B cell (primary cell): ENCODE measurements around the gene ANKRD42. TPM values are rescaled to one million over a fixed set of nuclear protein-coding genes. Genes with fewer than 3 reads are reported as not detected.

Experiments
- ATAC-seq: fragments of 200-7000 bp; cut with Tn5 transposase; one replicate; pipeline ENCODE4 v1.10.0; 2021; ENCODE audit warnings: low read depth, mild to moderate bottlenecking, moderate number of reproducible peaks, moderate library complexity
- CTCF ChIA-PET: fragments of 350-600 bp; sonication (Branson Sonifier 250); formaldehyde crosslinking; loops from one replicate; lab custom pipeline; 2021; ENCODE audit warnings: antibody characterized with exemption, inconsistent platforms; lab: Charles Lee
- POLR2A ChIA-PET: fragments of 350-600 bp; sonication (Branson Sonifier 250); formaldehyde crosslinking; loops from one replicate; lab custom pipeline; 2021; ENCODE audit warnings: antibody characterized with exemption; lab: Charles Lee
- DNase-seq: peaks from one replicate; pipeline ENCODE4 v3.0.0; 2013
- H2AFZ ChIP-seq: 2 replicates; pipeline ENCODE4 v1.6.1; 2012; ENCODE audit warnings: mild to moderate bottlenecking, low read depth, low read length; ENCODE audit not compliant: insufficient read depth, poor library complexity, severe bottlenecking
- H3K27ac ChIP-seq, 2 donors: 1 replicate in 1 of 2; 2 replicates in 1 of 2; pipeline ENCODE4 v1.5.1; 2012 to 2013; ENCODE audit warnings: low read length in 2 of 2, mild to moderate bottlenecking in 2 of 2, moderate library complexity in 1 of 2
- H3K27me3 ChIP-seq, 4 experiments: fragments of 200-600 bp in 1 of 4; sonication (generic) in 1 of 4; replicated peaks in 1 of 4; 1 replicate in 2 of 4; 2 replicates in 2 of 4; pipeline versions ENCODE4 v1.6.1 to v1.7.0; 2013 to 2016; ENCODE audit warnings: low read length in 3 of 4, mild to moderate bottlenecking in 2 of 4, mixed read lengths in 1 of 4, moderate library complexity in 1 of 4; ENCODE audit not compliant: insufficient read depth in 4 of 4, control insufficient read depth in 3 of 4; ENCODE audit errors: control extremely low read depth in 1 of 4
- H3K36me3 ChIP-seq, 2 experiments: replicated peaks in 1 of 2; 1 replicate in 1 of 2; 2 replicates in 1 of 2; pipeline versions ENCODE4 v1.6.1 to v1.7.1; 2013; ENCODE audit warnings: low read length in 1 of 2; ENCODE audit not compliant: insufficient read depth in 2 of 2, control insufficient read depth in 1 of 2; ENCODE audit errors: control extremely low read depth in 1 of 2, extremely low read depth in 1 of 2
- H3K4me1 ChIP-seq, 2 donors: fragments of 200-600 bp in 1 of 2; sonication (generic) in 1 of 2; 1 replicate in 1 of 2; 2 replicates in 1 of 2; pipeline versions ENCODE4 v1.5.1 to v1.6.1; 2013 to 2017; ENCODE audit warnings: low read length in 2 of 2; ENCODE audit not compliant: control insufficient read depth in 2 of 2, insufficient read depth in 2 of 2
- H3K4me2 ChIP-seq: replicated peaks from 2 replicates; pipeline ENCODE3; 2012; ENCODE audit warnings: mild to moderate bottlenecking, low read depth, low read length; ENCODE audit not compliant: poor library complexity, severe bottlenecking
- H3K4me3 ChIP-seq, 5 experiments: fragments of 200-600 bp in 1 of 5; sonication (generic) in 1 of 5; 1 replicate in 3 of 5; 2 replicates in 2 of 5; pipeline versions ENCODE4 v1.5.1 to v1.7.0; 2011 to 2016; ENCODE audit warnings: low read length in 4 of 5, mild to moderate bottlenecking in 4 of 5, low read depth in 2 of 5, control low read depth in 1 of 5, moderate library complexity in 1 of 5; ENCODE audit not compliant: insufficient read depth in 1 of 5; ENCODE audit errors: control extremely low read depth in 1 of 5, extremely low read depth in 1 of 5
- H3K79me2 ChIP-seq: fragments of 200-600 bp; sonication (generic); one replicate; pipeline ENCODE4 v1.6.0; 2016; ENCODE audit warnings: low read length; ENCODE audit not compliant: control insufficient read depth, insufficient read depth
- H3K9ac ChIP-seq: fragments of 200-600 bp; sonication (generic); 2 replicates; pipeline ENCODE4 v1.6.1; 2017; ENCODE audit warnings: mild to moderate bottlenecking, low read length, moderate library complexity
- H3K9me3 ChIP-seq, 3 donors: one replicate each; pipeline versions ENCODE4 v1.6.1 to v1.7.1; 2013; ENCODE audit warnings: low read length in 2 of 3; ENCODE audit not compliant: control insufficient read depth in 2 of 3, insufficient read depth in 1 of 3; ENCODE audit errors: control extremely low read depth in 1 of 3
- H4K20me1 ChIP-seq: 2 replicates; pipeline ENCODE4 v1.6.0; 2012; ENCODE audit warnings: mild to moderate bottlenecking, low read length; ENCODE audit not compliant: insufficient read depth, control insufficient read depth, poor library complexity, severe bottlenecking
- H3K27ac Mint-ChIP-seq: one replicate; pipeline ENCODE4 v1.8.0; 2021; ENCODE audit warnings: mixed read lengths
- H3K27me3 Mint-ChIP-seq: one replicate; pipeline ENCODE4 v1.8.0; 2021; ENCODE audit warnings: mixed read lengths
- H3K4me1 Mint-ChIP-seq: one replicate; pipeline ENCODE4 v1.8.0; 2021; ENCODE audit warnings: mixed read lengths
- H3K4me3 Mint-ChIP-seq: one replicate; pipeline ENCODE4 v1.8.0; 2021; ENCODE audit warnings: mixed read lengths
- H3K9me3 Mint-ChIP-seq: one replicate; pipeline ENCODE4 v1.8.0; 2022; ENCODE audit warnings: mixed read lengths; ENCODE audit not compliant: insufficient read depth
- EZH2 ChIP-seq: IDR thresholded peaks from 2 replicates; pipeline ENCODE4 v1.6.1; 2012; ENCODE audit warnings: borderline replicate concordance, low read depth, mild to moderate bottlenecking, moderate library complexity, low read length; ENCODE audit not compliant: insufficient read depth, poor library complexity, severe bottlenecking
- whole genome bisulfite sequencing: methylation state at CpG from one replicate; pipeline ENCODE4 v1.1.5; 2013; ENCODE audit warnings: missing lambda C conversion rate; ENCODE audit not compliant: insufficient coverage; 5-methylcytosine and 5-hydroxymethylcytosine counted together
- intact Hi-C: fragments of 100-400 bp; cut with micrococcal nuclease; formaldehyde crosslinking; loops from one replicate; pipeline ENCODE4 v1.10.0; 2022
- polyA plus RNA-seq: library from polyadenylated mRNA; depleted of rRNA; stranded (reverse); fragments of >200 nt; gene quantifications from 2 replicates; pipeline ENCODE4 v1.2.3, GENCODE V29; 2012
- total RNA-seq, 2 donors: library from RNA; stranded (reverse); fragments of 120-200 nt in 1 of 2; gene quantifications; 1 replicate in 1 of 2; 2 replicates in 1 of 2; pipeline versions ENCODE4 v1.2.3 to v1.2.4, GENCODE V29; 2013 to 2022
- TF ChIP-seq, protein P1 (sequence below): fragments of 200-600 bp; IDR thresholded peaks from one replicate; pipeline ENCODE4 v1.8.0; 2022; ENCODE audit warnings: antibody characterized with exemption, mild to moderate bottlenecking

ANKRD42 gene
- total and polyA plus RNA-seq, 2 donors (not counting 1 experiment from before 2014, with no cell fraction given), result 4.1 to 13.3 TPM

DNA sequence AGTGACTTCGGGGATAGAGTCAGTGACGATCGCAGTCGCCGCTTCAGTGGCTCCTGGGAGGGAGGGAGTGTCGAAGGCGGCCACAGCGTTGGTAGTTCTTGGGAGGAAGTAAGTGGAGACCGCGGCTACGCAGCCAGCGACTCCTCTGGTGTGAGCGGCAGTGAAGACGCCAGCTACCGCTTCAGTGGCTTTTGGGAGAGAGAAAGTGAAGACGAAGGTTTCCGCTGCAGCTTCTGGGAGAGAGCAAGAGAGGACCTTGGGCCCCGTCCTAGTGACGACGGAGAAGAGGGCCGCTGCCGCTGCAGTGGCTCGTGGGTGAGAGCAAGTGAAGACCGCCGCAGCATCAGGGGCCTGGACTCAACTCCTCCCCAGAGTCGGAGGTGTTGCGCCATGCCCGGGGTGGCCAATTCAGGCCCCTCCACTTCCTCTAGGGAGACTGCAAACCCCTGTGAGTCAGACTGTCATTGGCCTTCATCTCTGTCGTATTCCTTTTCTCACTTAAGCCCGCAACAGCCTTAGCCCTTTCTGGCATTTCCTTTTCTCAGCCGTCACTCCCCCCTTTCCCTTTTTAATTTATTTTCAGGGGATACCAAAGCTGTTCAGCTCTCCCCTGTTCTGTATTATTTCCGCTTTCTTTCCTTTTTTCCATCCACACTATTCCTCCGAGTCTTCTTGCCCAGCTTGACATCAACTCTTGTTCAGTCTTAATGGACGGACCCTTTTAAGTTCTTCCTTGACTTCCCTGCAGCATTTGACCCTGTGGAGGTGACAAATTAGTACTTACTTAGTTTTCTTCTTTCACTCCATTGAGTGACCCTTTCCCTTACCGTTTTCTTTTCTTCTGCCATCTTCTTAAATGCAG is 1.0 kb downstream of the ANKRD42 start:
- Histone ChIP-seq H3K27me3 (no peaks in the 10 kb centered on the region), H3K4me2 (peak overlapping the region; percentile 77), H3K9me3 (no peaks in the 10 kb centered on the region), H4K20me1 (no peaks in the 10 kb centered on the region), H3K4me1 (peaks cover 22 to 29% of the 10 kb centered on the region in 2 donors), H3K4me3 (peak overlapping the region; percentile 58 to 99 (median 96)), H3K27ac (peak overlapping the region; percentile 93 to 96), H3K9ac (peak overlapping the region; percentile 97), H2AFZ (peak overlapping the region; percentile 75), H3K79me2 (peaks cover 45% of the 10 kb centered on the region), H3K36me3 (peaks cover 0 to 10% of the 10 kb centered on the region in 2 experiments)
- Mint-ChIP-seq H3K4me3 (peak overlapping the region; percentile 98), H3K27ac (peak overlapping the region; percentile 97), H3K27me3 (no peaks in the 10 kb centered on the region), H3K9me3 (no peaks in the 10 kb centered on the region), H3K4me1 (peaks cover 49% of the 10 kb centered on the region)
- DNase-seq (peak; percentile 89), ATAC-seq (peak; percentile 70)
- ChIA-PET CTCF (interaction anchor here (1.2 to 2.2 kb wide), 3 partner anchors 129 to 327 kb away, joined by 3 to 7 read pairs (median 3); no protein-coding TSS in a partner anchor), POLR2A (interaction anchor here (0.6 to 1.8 kb wide), 3 partner anchors 38 to 299 kb away, joined by 3 to 6 read pairs (median 3); partner anchors contain the start of gene PCF11)
- intact Hi-C loops, result loop anchor here (1.0 to 10.0 kb wide), 3 partner anchors 60 to 327 kb away; no protein-coding TSS in a partner anchor
- TF ChIP-seq EZH2, result no peak
- TF ChIP-seq, protein P1, sequence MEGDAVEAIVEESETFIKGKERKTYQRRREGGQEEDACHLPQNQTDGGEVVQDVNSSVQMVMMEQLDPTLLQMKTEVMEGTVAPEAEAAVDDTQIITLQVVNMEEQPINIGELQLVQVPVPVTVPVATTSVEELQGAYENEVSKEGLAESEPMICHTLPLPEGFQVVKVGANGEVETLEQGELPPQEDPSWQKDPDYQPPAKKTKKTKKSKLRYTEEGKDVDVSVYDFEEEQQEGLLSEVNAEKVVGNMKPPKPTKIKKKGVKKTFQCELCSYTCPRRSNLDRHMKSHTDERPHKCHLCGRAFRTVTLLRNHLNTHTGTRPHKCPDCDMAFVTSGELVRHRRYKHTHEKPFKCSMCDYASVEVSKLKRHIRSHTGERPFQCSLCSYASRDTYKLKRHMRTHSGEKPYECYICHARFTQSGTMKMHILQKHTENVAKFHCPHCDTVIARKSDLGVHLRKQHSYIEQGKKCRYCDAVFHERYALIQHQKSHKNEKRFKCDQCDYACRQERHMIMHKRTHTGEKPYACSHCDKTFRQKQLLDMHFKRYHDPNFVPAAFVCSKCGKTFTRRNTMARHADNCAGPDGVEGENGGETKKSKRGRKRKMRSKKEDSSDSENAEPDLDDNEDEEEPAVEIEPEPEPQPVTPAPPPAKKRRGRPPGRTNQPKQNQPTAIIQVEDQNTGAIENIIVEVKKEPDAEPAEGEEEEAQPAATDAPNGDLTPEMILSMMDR, result no peak
- under 1% methylated on average over 33 of the region's 35 CpGs for WGBS

DNA sequence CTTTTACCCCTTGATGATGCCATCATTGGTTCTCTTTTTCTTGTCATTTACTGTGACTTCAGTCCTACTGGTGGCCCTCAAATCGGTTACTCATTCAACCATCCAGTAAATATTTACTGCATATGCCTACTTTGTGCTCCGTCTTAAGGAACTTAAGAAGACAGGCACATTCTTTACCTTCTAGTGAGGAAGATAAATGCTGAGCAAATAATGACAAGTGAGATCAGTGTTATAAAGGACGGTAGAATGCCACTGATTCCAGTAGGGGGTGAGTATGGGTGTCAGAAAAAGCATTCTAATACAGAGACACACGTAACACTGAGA is 1.6 kb downstream of the ANKRD42 start:
- peak overlapping the region; percentile 97 for H3K27ac Mint-ChIP-seq
- DNase-seq, result no peak

More for the DNA sequence above, 1.6 kb downstream of the ANKRD42 start:
- Histone ChIP-seq H3K4me2 (peak overlapping the region; percentile 77), H3K9ac (peak overlapping the region; percentile 97), H3K4me1 (peaks cover 22 to 29% of the 10 kb centered on the region in 2 donors), H3K9me3 (no peaks in the 10 kb centered on the region), H4K20me1 (no peaks in the 10 kb centered on the region), H3K79me2 (peaks cover 51% of the 10 kb centered on the region), H3K36me3 (peaks cover 0 to 16% of the 10 kb centered on the region in 2 experiments), H3K4me3 (peak overlapping the region; percentile 58 to 99 (median 96)), H2AFZ (peak overlapping the region; percentile 75), H3K27ac (peak overlapping the region; percentile 93 to 96), H3K27me3 (no peaks in the 10 kb centered on the region)
- CTCF ChIA-PET, result interaction anchor here (1.2 to 2.2 kb wide), 3 partner anchors 129 to 328 kb away, joined by 3 to 7 read pairs (median 3); no protein-coding TSS in a partner anchor
- 60% methylated on average over 1 of the region's 4 CpGs for WGBS
- H3K9me3 Mint-ChIP-seq, result no peaks in the 10 kb centered on the region
- no peaks in the 10 kb centered on the region for H3K27me3 Mint-ChIP-seq
- ATAC-seq, result no peak
- peaks cover 49% of the 10 kb centered on the region for H3K4me1 Mint-ChIP-seq
- peak overlapping the region; percentile 98 for H3K4me3 Mint-ChIP-seq
- POLR2A ChIA-PET, result no interaction called here
- TF ChIP-seq, protein P1, result no peak
- TF ChIP-seq EZH2, result no peak
- intact Hi-C loops, result loop anchor here (2.0 to 10.0 kb wide), 2 partner anchors 60 to 132 kb away; no protein-coding TSS in a partner anchor
